ENCODE results near the gene JARID2. TPM values are rescaled to one million over a fixed set of nuclear protein-coding genes. Genes with fewer than 3 reads are reported as not detected.
A peak's percentile ranks its signal among the peaks of the same experiment; 100 is the strongest.

JARID2 gene
- total and polyA plus RNA-seq, 3 experiments from 2014 or later, result 12.0 to 25.5 (median 25.0) TPM

DNA sequence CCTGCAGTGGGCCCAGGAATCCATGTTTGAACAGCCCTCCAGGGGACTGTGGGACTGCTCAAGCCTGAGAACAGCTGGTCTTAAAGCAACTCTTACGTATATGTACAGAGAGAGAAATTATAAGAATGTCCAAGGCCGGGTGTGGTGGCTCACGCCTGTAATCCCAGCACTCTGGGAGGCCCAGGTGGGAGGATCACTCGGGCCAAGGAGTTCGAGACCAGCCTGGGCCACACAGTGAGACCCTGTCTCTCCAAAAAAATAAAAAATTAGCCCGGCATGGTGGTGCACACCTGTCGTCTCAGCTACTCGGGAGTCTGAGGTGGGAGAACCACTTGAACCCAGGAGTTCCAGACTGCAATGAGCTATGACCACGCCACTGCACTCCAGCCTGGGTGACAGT lies 283.0 kb downstream of the JARID2 start:
- Histone ChIP-seq H3K4me3 (ENCODE audit: low read length) (no peak overlapping the region), H3K27me3 (ENCODE audit: insufficient read depth, low read length, poor library complexity, severe bottlenecking) (no peaks in the 10 kb centered on the region), H3K36me3 (ENCODE audit: insufficient read depth, low read length) (peaks cover 7% of the 10 kb centered on the region), H3K4me1 (ENCODE audit: insufficient read depth, low read length) (no peaks in the 10 kb centered on the region), H3K9me3 (ENCODE audit: low read length) (no peaks in the 10 kb centered on the region), H3K27ac (ENCODE audit: low read depth, low read length) (no peak overlapping the region)
- ChIA-PET POLR2A (no interaction called here), CTCF (no interaction called here)
- no peak for DNase-seq
- H3K27ac Mint-ChIP-seq, result no peak overlapping the region
- no peak overlapping the region for H3K4me3 Mint-ChIP-seq
- peaks cover 22 to 84% (median 32%) of the 10 kb centered on the region in 3 donors for H3K36me3 Mint-ChIP-seq
- peaks cover 0 to 9% (median 0%) of the 10 kb centered on the region in 3 donors for H3K4me1 Mint-ChIP-seq
- peaks cover 0 to 2% of the 10 kb centered on the region in 2 donors for H3K27me3 Mint-ChIP-seq
- H3K9me3 Mint-ChIP-seq, result peaks cover 0 to 4% (median 0%) of the 10 kb centered on the region in 5 donors

GRCh38 chr6:15530411-15530810 lies 284.5 kb downstream of the JARID2 start:
- ChIA-PET POLR2A (no interaction called here), CTCF (no interaction called here)
- Histone ChIP-seq H3K4me3 (ENCODE audit: low read length) (no peak overlapping the region), H3K36me3 (ENCODE audit: insufficient read depth, low read length) (peaks cover 7% of the 10 kb centered on the region), H3K4me1 (ENCODE audit: insufficient read depth, low read length) (no peaks in the 10 kb centered on the region), H3K27ac (ENCODE audit: low read depth, low read length) (no peak overlapping the region), H3K27me3 (ENCODE audit: insufficient read depth, low read length, poor library complexity, severe bottlenecking) (no peaks in the 10 kb centered on the region), H3K9me3 (ENCODE audit: low read length) (no peaks in the 10 kb centered on the region)
- H3K4me1 Mint-ChIP-seq, result peaks cover 0 to 10% (median 0%) of the 10 kb centered on the region in 3 donors
- H3K27me3 Mint-ChIP-seq, result no peaks in the 10 kb centered on the region
- H3K4me3 Mint-ChIP-seq, result no peak overlapping the region
- peaks cover 0 to 4% (median 0%) of the 10 kb centered on the region in 5 donors for H3K9me3 Mint-ChIP-seq
- DNase-seq, result no peak
- H3K36me3 Mint-ChIP-seq, result peaks cover 17 to 71% (median 26%) of the 10 kb centered on the region in 3 donors
- peak overlapping the region in 2 of 8 donors; percentile 32 to 49 for H3K27ac Mint-ChIP-seq

GRCh38 chr6:15531973-15532372 lies 286.1 kb downstream of the JARID2 start:
- Histone ChIP-seq H3K4me1 (ENCODE audit: insufficient read depth, low read length) (no peaks in the 10 kb centered on the region), H3K4me3 (ENCODE audit: low read length) (no peak overlapping the region), H3K27me3 (ENCODE audit: insufficient read depth, low read length, poor library complexity, severe bottlenecking) (no peaks in the 10 kb centered on the region), H3K27ac (ENCODE audit: low read depth, low read length) (no peak overlapping the region), H3K36me3 (ENCODE audit: insufficient read depth, low read length) (peaks cover 7% of the 10 kb centered on the region), H3K9me3 (ENCODE audit: low read length) (no peaks in the 10 kb centered on the region)
- peaks cover 0 to 15% (median 0%) of the 10 kb centered on the region in 3 donors for H3K4me1 Mint-ChIP-seq
- no peak overlapping the region for H3K27ac Mint-ChIP-seq
- CTCF ChIA-PET, result no interaction called here
- H3K4me3 Mint-ChIP-seq, result no peak overlapping the region
- H3K27me3 Mint-ChIP-seq, result no peaks in the 10 kb centered on the region
- H3K36me3 Mint-ChIP-seq, result peaks cover 17 to 57% (median 19%) of the 10 kb centered on the region in 3 donors
- DNase-seq, result no peak
- no peaks in the 10 kb centered on the region for H3K9me3 Mint-ChIP-seq
- POLR2A ChIA-PET, result no interaction called here

DNA sequence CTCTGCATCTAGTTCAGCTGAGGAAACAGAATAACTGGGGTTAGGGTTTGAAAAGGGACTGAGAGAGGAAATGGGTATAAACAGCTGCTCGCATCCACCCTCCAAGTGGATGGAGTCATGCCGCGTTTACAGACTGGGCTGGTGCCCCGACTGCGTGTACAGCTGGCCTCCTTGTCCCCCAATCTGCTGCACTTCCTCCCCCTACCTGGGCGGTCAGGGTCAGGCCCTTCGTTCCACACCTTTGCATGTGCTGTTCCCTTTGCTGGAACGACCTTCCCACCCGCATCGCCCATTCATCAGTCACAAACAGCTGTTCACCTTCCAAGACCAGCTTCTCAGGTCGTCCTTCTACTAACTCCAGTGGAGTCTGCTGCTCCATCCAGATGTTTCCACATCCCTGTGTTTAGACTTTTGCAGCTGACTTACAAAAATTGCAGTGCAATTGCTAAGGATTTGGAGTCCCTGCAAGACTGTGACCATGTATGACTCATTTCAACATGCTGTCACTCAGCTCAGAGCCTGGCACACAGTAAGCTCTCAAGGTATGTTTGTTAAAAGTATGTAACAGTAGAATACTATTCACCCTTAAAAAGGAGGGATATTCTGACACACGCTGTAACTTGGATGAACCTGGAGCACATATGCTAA lies 287.6 kb downstream of the JARID2 start:
- Histone ChIP-seq H3K27ac (ENCODE audit: low read depth, low read length) (no peak overlapping the region), H3K4me3 (ENCODE audit: low read length) (no peak overlapping the region), H3K9me3 (ENCODE audit: low read length) (no peaks in the 10 kb centered on the region), H3K4me1 (ENCODE audit: insufficient read depth, low read length) (no peaks in the 10 kb centered on the region), H3K36me3 (ENCODE audit: insufficient read depth, low read length) (peaks cover 7% of the 10 kb centered on the region), H3K27me3 (ENCODE audit: insufficient read depth, low read length, poor library complexity, severe bottlenecking) (no peaks in the 10 kb centered on the region)
- no peaks in the 10 kb centered on the region for H3K9me3 Mint-ChIP-seq
- DNase-seq, result no peak
- H3K4me3 Mint-ChIP-seq, result no peak overlapping the region
- ChIA-PET CTCF (no interaction called here), POLR2A (no interaction called here)
- peaks cover 4 to 6% (median 4%) of the 10 kb centered on the region in 3 donors for H3K4me1 Mint-ChIP-seq
- peaks cover 9 to 47% (median 15%) of the 10 kb centered on the region in 3 donors for H3K36me3 Mint-ChIP-seq
- peak overlapping the region in 2 of 8 donors; percentile 18 to 33 for H3K27ac Mint-ChIP-seq
- no peaks in the 10 kb centered on the region for H3K27me3 Mint-ChIP-seq

DNA sequence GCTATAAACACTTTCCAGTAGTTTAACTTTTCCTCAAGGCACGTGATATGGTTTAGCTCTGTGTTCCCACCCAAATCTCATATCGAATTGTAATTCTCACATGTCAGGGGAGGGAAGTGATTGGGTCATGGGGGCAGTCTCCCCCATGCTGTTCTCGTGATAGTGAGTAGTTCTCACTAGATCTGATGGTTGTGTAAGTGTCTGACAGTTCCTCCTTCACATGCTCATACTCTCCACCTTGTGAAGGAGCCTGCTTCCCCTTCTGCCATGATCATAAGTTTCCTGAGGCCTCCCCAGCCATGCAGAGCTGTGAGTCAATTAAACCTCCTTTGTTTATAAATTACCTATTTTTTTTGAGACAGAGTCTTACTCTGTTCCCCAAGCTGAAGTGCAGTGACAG lies 289.1 kb downstream of the JARID2 start:
- Mint-ChIP-seq H3K4me1 (peaks cover 9 to 18% (median 11%) of the 10 kb centered on the region in 3 donors), H3K36me3 (peaks cover 8 to 34% (median 15%) of the 10 kb centered on the region in 3 donors), H3K9me3 (no peaks in the 10 kb centered on the region), H3K27me3 (peaks cover 0 to 3% of the 10 kb centered on the region in 2 donors), H3K27ac (peak overlapping the region in 2 of 8 donors; percentile 44 to 75), H3K4me3 (no peak overlapping the region)
- Histone ChIP-seq H3K4me1 (ENCODE audit: insufficient read depth, low read length) (no peaks in the 10 kb centered on the region), H3K9me3 (ENCODE audit: low read length) (no peaks in the 10 kb centered on the region), H3K36me3 (ENCODE audit: insufficient read depth, low read length) (peaks cover 7% of the 10 kb centered on the region), H3K27ac (ENCODE audit: low read depth, low read length) (no peak overlapping the region), H3K4me3 (ENCODE audit: low read length) (no peak overlapping the region), H3K27me3 (ENCODE audit: insufficient read depth, low read length, poor library complexity, severe bottlenecking) (no peaks in the 10 kb centered on the region)
- DNase-seq, result no peak
- ChIA-PET CTCF (no interaction called here), POLR2A (no interaction called here)

- peaks cover 9 to 18% (median 11%) of the 10 kb centered on the region in 3 donors for H3K4me1 Mint-ChIP-seq
- Histone ChIP-seq H3K36me3 (ENCODE audit: insufficient read depth, low read length) (peaks cover 5% of the 10 kb centered on the region), H3K4me3 (ENCODE audit: low read length) (no peak overlapping the region), H3K27me3 (ENCODE audit: insufficient read depth, low read length, poor library complexity, severe bottlenecking) (no peaks in the 10 kb centered on the region), H3K27ac (ENCODE audit: low read depth, low read length) (no peak overlapping the region), H3K9me3 (ENCODE audit: low read length) (no peaks in the 10 kb centered on the region), H3K4me1 (ENCODE audit: insufficient read depth, low read length) (no peaks in the 10 kb centered on the region)
- ChIA-PET CTCF (no interaction called here), POLR2A (no interaction called here)
- no peak for DNase-seq
- H3K9me3 Mint-ChIP-seq, result no peaks in the 10 kb centered on the region
- peaks cover 8 to 27% (median 13%) of the 10 kb centered on the region in 3 donors for H3K36me3 Mint-ChIP-seq
- H3K4me3 Mint-ChIP-seq, result no peak overlapping the region
- peak overlapping the region in 5 of 8 donors; percentile 0 to 73 (median 32) for H3K27ac Mint-ChIP-seq
- H3K27me3 Mint-ChIP-seq, result peaks cover 0 to 3% of the 10 kb centered on the region in 2 donors
Observed at GRCh38 chr6:15535495-15536197, 289.8 kb downstream of the JARID2 start.

DNA sequence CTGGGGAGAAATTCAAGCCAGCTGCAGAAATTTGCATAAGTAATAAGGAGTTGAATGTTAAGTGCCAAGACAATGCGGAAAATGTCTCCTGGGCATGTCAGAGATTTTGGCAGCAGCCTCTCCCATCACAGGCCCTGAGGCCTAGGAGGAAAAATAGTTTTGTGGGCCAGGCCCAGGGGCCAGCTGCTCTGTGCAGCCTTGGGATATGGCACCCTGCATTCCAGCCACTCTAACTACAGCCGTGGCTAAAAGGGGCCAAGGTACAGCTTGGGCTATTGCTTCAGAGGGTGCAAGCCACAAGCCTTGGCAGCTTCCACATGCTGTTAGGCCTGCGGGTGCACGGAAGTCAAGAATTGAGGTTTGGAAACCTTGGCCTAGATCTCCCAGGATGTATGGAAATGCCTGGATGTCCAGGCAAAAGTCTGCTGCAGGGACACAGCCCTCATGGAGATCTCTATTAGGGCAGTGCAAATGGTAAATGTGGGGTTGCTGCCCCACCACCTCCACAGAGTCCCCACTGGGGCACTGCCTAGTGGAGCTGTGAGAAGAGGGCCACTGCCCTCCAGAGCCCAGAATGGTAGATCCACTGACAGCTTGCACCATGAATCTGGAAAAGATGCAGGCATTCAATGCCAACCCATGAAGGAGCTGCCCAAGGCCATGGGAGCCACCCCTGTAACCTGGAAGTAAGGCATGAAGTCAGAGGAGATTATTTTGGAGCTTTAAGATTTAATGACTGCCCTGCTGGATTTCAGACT lies 290.5 kb downstream of the JARID2 start:
- Mint-ChIP-seq H3K4me3 (no peak overlapping the region), H3K27me3 (peaks cover 0 to 3% of the 10 kb centered on the region in 2 donors), H3K27ac (peak overlapping the region in 2 of 8 donors; percentile 43 to 63), H3K36me3 (peaks cover 8 to 20% (median 8%) of the 10 kb centered on the region in 3 donors), H3K9me3 (no peaks in the 10 kb centered on the region), H3K4me1 (peaks cover 9 to 24% (median 11%) of the 10 kb centered on the region in 3 donors)
- Histone ChIP-seq H3K4me3 (ENCODE audit: low read length) (no peak overlapping the region), H3K27me3 (ENCODE audit: insufficient read depth, low read length, poor library complexity, severe bottlenecking) (no peaks in the 10 kb centered on the region), H3K4me1 (ENCODE audit: insufficient read depth, low read length) (no peaks in the 10 kb centered on the region), H3K27ac (ENCODE audit: low read depth, low read length) (no peak overlapping the region), H3K9me3 (ENCODE audit: low read length) (no peaks in the 10 kb centered on the region), H3K36me3 (ENCODE audit: insufficient read depth, low read length) (no peaks in the 10 kb centered on the region)
- CTCF ChIA-PET, result no interaction called here
- POLR2A ChIA-PET, result no interaction called here
- DNase-seq, result no peak

GRCh38 chr6:15538106-15538505 lies 292.2 kb downstream of the JARID2 start:
- H3K4me3 Mint-ChIP-seq, result no peak overlapping the region
- Histone ChIP-seq H3K9me3 (ENCODE audit: low read length) (no peaks in the 10 kb centered on the region), H3K4me1 (ENCODE audit: insufficient read depth, low read length) (no peaks in the 10 kb centered on the region), H3K27me3 (ENCODE audit: insufficient read depth, low read length, poor library complexity, severe bottlenecking) (no peaks in the 10 kb centered on the region), H3K4me3 (ENCODE audit: low read length) (no peak overlapping the region), H3K27ac (ENCODE audit: low read depth, low read length) (no peak overlapping the region), H3K36me3 (ENCODE audit: insufficient read depth, low read length) (no peaks in the 10 kb centered on the region)
- H3K36me3 Mint-ChIP-seq, result peaks cover 4 to 7% (median 5%) of the 10 kb centered on the region in 3 donors
- peaks cover 0 to 3% of the 10 kb centered on the region in 2 donors for H3K27me3 Mint-ChIP-seq
- ChIA-PET CTCF (no interaction called here), POLR2A (no interaction called here)
- DNase-seq, result no peak
- H3K4me1 Mint-ChIP-seq, result peaks cover 11 to 27% (median 11%) of the 10 kb centered on the region in 3 donors
- H3K9me3 Mint-ChIP-seq, result no peaks in the 10 kb centered on the region
- peak overlapping the region in 2 of 8 donors; percentile 20 to 39 for H3K27ac Mint-ChIP-seq
